SH-SY5Y (cell line): ENCODE results near the gene TM4SF1.

Experiments
- GATA2 ChIP-seq: IDR thresholded peaks from 2 replicates; pipeline ENCODE4 v1.6.1; 2011; ENCODE audit warnings: mild to moderate bottlenecking, low read depth, low read length
- GATA3 ChIP-seq: IDR thresholded peaks from 2 replicates; pipeline ENCODE4 v1.6.1; 2011; ENCODE audit warnings: low read depth, mild to moderate bottlenecking, low read length, moderate library complexity

The TM4SF1 gene

GRCh38 chr3:149402481-149402880 lies 25.0 kb upstream of the TM4SF1 start:
- no peak for TF ChIP-seq GATA2
- TF ChIP-seq GATA3 = no peak

- TF ChIP-seq GATA3 (no peak), GATA2 (no peak)
Measured at GRCh38 chr3:149401926-149402310, 24.5 kb upstream of the TM4SF1 start.

- no peak for TF ChIP-seq GATA2
- TF ChIP-seq GATA3 = no peak
Measured at GRCh38 chr3:149401212-149401925, 23.9 kb upstream of the TM4SF1 start.

- TF ChIP-seq GATA3 (no peak), GATA2 (no peak)
Measured at GRCh38 chr3:149400645-149401044, 23.2 kb upstream of the TM4SF1 start.

- no peak for TF ChIP-seq GATA2
- no peak for TF ChIP-seq GATA3
Measured at GRCh38 chr3:149398296-149398695, 20.8 kb upstream of the TM4SF1 start.

GRCh38 chr3:149397528-149397927 lies 20.1 kb upstream of the TM4SF1 start:
- TF ChIP-seq GATA3 = no peak
- TF ChIP-seq GATA2 = no peak; the same call in 1 of the 2 replicates

- TF ChIP-seq GATA2 (no peak), GATA3 (no peak)
Measured at GRCh38 chr3:149396476-149396875, 19.0 kb upstream of the TM4SF1 start.

GRCh38 chr3:149395107-149396089 lies 17.9 kb upstream of the TM4SF1 start:
- TF ChIP-seq GATA2 = no peak
- no peak for TF ChIP-seq GATA3

- TF ChIP-seq GATA2 (no peak), GATA3 (no peak)
Measured at GRCh38 chr3:149393345-149394160, 16.1 kb upstream of the TM4SF1 start.

GRCh38 chr3:149391960-149392359 lies 14.5 kb upstream of the TM4SF1 start:
- TF ChIP-seq GATA3 (no peak), GATA2 (no peak)

GRCh38 chr3:149390772-149391212 lies 13.3 kb upstream of the TM4SF1 start:
- TF ChIP-seq GATA3 (no peak), GATA2 (no peak)

GRCh38 chr3:149390294-149390693 lies 12.8 kb upstream of the TM4SF1 start:
- no peak for TF ChIP-seq GATA3
- no peak for TF ChIP-seq GATA2

- TF ChIP-seq GATA3 = no peak
Measured at GRCh38 chr3:149388531-149389417, 11.3 kb upstream of the TM4SF1 start.
